NCI-H524 (cell line): ENCODE results near the gene GUSB.
"Not testable (repeated sequence)": the region's sequence is repeated elsewhere in the genome, so short reads cannot be mapped to it uniquely, and the experiment has no call there.

ENCODE experiments used
- DNase-seq, 2 experiments: peaks; one replicate each; lab custom pipeline; 2025; lab: John Stamatoyannopoulos, UW

The GUSB gene

DNA sequence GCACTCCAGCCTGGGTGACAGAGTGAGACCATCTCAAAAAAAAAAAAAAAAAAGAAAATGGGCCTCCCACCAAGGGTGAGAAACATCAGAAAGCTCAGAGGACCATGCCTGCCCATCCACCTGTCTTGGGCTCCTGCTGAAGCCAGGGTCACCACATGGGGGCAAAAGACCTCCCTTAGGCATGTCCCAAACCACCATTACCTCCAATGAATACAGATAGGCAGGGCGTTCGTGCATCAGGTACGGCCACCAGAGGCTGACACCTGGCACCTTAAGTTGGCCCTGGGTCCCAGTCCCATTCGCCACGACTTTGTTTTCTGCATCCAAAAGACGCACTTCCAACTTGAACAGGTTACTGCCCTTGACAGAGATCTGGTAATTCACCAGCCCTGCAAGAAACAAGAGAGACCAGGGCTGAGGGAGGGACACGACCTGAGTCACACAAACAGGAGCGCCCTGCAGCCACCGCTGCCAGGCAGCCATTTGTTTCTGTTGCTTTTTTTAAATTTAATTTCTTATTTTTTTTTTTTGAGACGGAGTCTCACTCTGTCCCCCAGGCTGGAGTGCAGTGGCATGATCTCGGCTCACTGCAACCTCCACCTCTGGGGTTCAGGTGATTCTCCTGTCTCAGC lies 6.1 kb downstream of the GUSB start:
- peak in 1 of 2 experiments; percentile 4 for DNase-seq

- DNase-seq = no peak
These were observed 7.1 kb downstream of the GUSB start for GRCh38 chr7:65974876-65975275.

GRCh38 chr7:65974191-65974801 lies 7.7 kb downstream of the GUSB start:
- no peak for DNase-seq

DNA sequence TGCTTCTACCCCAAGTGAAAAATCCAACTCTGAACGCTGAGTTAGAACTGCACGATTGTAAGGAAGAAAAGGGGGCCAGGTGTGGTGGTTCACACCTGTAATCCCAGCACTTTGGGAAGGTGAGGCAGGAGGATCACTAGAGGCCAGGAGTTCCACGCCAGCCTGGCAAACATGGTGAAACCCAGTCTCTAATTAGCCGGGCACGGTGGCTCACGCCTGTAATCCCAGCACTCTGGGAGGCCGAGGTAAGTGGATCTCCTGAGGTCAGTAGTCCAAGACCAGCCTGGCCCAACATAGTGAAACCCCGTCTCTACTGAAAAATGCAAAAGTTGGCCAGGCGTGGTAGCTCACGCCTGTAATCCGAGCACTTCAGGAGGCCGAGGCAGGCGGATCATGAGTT lies 9.0 kb downstream of the GUSB start:
- no peak for DNase-seq

DNA sequence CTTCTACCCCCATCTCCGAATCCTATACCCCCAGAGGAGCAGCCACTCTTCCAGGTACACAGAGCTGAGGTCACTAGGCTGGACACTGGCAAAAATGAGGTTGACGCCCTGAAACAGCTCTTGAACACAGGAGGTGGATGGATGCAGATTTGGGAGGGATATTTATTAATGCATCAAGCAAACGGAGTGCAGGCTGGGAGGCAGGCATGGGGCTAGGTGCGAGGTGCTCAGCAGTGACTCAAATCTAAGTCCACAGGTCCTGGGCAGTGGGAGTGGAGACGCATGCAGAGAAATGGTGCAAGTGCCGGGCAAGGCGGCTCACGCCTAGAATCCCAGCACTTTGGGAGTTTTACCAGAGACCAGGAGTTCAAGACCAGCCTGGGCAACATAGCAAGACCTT lies 11.0 kb downstream of the GUSB start:
- DNase-seq = no peak

- no peak for DNase-seq
These were observed 13.5 kb downstream of the GUSB start for GRCh38 chr7:65968256-65969185.

DNA sequence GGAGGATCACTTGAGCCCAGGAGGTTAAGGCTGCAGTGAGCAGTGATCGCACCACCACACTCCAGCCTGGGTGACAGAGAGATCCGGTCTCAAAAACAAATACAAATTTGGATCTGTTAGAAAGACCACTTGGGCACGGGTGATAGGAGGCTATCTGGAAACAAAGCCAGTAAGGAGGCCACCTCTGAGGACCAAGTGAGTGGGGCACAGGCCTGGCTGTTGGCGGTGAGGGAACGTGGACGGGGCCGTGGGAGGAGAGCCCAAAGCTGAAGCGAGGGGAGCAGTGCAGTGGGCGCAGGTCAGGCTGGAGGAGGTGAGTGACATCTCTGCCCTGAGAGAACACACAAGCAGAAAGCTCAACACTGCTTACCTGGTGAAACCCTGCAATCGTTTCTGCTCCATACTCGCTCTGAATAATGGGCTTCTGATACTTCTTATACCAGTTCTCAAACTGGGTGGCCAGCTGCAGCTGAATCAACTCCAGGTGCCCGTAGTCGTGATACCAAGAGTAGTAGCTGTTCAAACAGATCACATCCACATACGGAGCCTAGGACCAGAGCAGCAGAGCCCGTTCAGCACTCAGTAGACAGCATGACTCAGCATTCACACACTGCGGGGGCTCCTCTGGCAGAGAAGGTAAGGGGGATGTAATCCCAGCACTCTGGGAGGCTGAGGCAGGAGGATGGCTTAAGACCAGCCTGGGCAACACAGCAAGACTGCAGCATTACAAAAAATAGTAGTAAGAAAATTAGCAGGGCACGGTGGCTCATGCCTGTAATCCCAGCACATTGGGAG lies 14.5 kb downstream of the GUSB start:
- DNase-seq = no peak

DNA sequence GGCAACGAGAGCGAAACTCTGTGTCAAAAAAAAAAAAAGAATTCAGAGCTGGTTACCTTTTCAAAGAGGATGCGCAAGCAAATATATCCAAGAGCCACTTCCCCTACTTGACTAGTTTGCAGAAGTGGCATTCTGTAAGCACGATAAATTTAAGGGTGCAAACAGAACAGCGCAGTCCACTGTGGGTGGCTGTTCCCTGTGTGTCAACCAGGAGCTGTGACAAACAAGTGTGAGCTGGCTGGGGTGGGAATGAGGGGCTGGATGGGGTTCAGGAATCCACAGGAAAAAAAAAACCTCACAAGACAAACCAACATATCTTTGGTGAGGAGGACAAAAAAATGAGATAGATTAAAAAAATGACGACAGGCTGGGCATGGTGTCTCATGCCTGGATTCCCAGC lies 15.9 kb downstream of the GUSB start:
- DNase-seq = no peak

GRCh38 chr7:65964671-65965070 lies 17.3 kb downstream of the GUSB start:
- DNase-seq = not testable (repeated sequence)

DNA sequence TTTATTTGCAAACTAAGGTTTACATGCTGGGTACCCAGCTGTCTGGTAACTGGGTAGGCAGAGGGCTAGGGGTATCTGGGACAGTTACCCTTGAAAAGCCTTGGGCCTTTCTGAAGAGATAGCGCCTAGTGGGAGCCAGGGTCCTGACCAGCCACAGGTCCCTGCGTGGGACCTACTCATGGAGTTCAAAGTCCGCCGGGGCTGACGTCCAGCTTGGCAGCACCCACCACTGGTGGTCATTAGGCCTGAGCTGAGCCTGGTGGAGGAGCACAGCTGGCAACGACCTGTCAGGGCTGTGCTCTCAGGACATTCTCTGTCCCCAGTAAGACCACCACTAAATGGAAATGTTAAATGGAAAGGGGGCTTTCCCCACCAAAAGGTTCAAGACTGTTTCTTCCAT lies 20.0 kb downstream of the GUSB start:
- DNase-seq = no peak

GRCh38 chr7:65960351-65961074 lies 21.5 kb downstream of the GUSB start:
- no peak for DNase-seq

DNA sequence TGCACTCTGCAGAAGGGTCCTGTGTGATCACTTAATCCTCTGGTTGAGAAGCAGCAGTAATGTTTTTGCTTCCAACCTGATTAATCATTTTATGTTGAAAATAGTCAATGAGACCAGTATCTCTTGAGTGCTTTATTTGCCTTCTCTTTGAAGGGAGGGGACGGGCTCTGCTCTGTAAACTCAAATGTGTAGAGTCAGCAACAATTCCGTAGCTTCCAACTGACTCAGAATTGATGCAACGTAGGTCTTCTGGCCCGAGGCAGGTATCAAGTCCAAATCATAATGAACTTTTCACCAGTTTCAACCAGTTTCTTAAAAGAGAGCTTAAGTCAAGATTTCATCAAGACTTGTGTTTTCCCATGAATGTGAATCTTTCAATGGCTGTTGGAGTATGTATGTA lies 26.3 kb downstream of the GUSB start:
- DNase-seq = no peak

GRCh38 chr7:65953890-65954450 lies 28.0 kb downstream of the GUSB start:
- DNase-seq = no peak

- DNase-seq = no peak
These were observed 28.9 kb downstream of the GUSB start for GRCh38 chr7:65953001-65953720.

GRCh38 chr7:65951837-65952578 lies 30.0 kb downstream of the GUSB start:
- no peak for DNase-seq

- DNase-seq = no peak
These were observed 35.1 kb downstream of the GUSB start for GRCh38 chr7:65946904-65947303.

DNA sequence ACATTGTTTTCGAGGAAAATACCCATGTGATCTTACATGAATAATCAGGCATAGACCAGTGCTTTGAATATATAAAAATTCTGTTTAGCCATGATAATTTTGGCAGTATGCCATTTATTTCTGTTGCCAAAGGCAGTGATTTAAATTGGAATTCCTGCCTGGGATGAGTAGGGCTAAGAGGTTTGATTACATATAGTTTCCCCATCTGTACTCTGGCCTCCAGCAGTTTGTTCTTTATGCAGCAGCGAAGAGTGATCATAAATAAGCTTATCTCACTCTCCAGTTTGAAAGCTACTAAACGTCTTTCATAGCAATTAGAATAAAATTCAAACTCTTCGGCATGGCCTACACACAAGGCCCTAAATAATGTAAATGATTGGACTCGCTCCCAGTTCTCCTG lies 36.2 kb downstream of the GUSB start:
- DNase-seq = not testable (repeated sequence)

DNA sequence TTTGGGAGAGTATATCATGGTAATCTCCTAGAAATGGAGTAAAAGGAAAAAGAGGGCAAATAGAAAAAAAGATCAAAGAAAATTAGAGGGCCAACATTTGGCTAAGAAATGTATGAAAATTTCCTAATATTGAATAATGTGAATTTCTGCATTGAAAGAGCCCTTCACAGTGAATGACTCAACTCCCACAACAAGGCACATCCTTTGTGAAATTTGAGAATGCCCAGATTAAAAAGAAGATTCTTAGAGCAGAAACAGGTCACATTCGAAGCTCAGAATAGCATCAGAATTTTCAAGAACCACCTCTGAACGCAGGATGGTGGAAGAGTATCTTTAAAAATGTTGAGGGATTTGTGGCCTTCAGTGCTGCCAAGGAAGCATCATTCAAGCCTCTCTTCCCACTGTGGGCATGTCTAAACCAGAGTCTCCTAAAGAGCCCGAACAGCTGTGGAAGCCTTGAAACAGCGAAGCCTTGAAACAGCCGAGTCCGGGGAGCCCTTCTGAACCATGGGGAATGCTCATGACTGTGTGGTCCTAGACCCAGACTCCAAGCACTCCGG lies 43.6 kb downstream of the GUSB start:
- DNase-seq = no peak

DNA sequence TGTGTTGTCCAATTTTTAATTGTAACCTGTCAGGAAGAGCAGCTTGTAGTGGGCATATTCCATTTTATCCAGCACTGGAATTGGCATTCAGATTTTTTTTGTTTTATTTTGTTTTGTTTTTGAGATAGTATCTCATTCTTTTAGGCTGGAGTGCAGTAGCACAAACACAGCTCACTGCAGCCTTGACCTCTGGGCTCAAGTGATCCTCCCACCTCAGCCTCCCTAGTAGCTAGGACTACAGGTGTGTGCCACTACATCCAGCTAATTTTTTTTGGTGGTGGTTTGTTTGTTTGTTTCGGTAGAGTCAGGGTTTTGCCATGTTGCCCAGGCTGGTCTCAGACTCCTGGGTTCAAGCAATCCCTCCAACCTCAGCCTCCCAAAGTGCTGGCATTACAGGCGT lies 44.7 kb downstream of the GUSB start:
- no peak for DNase-seq
